HG02588 (cell line): ENCODE results near the gene ADAM17.

Experiments used
- ATAC-seq: cut with Tn5 transposase; IDR thresholded peaks from one replicate; pipeline ENCODE4 v1.9.1; 2021; ENCODE audit warnings: mild to moderate bottlenecking, moderate library complexity; ENCODE audit not compliant: unreplicated experiment

ADAM17 gene

GRCh38 chr2:9474361-9475057, 81.1 kb downstream of the ADAM17 start, which contains the start of gene IAH1:
Gene IAH1, plus strand, starts transcription at chr2:9474551. Its CDS starts 16 bp downstream, at chr2:9474567.
- ATAC-seq = peak; percentile 77

- ATAC-seq = peak; percentile 30
Measured at GRCh38 chr2:9473985-9474360, 81.7 kb downstream of the ADAM17 start.

DNA sequence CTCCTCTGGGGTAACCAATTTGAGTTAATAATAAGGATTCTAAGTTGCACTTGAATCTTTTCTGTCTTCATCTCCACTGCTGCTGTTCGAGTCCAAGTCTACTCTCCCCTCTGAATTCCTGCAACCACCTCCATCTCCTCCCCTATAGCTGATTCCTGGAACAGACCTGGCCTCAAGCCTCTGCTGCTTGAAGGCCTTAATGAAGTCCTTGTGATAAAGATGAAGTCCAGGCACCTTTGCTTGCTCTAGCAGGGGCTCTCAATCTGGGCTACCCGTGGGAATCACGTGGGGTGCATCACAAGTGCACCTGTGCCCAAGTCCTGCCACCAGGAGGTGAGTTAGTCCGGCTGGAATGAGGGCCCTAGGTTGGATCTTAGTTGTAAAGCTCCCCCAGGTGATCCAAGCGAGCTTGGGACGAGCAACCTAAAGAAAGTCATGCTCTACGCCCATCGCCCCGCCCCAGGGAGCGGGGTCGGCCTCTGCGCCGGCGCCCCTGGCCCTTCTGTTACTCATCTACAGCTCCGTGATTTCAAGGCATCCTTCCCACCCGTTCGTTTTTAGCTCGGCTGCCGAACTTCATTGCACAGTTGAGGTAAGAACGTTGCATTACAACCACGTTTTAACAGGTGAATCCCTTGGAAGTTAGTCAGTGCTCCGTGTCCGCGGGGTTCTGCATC, 82.2 kb downstream of the ADAM17 start:
- ATAC-seq = no peak

- ATAC-seq = no peak
Measured at GRCh38 chr2:9472511-9472910, 83.1 kb downstream of the ADAM17 start.

DNA sequence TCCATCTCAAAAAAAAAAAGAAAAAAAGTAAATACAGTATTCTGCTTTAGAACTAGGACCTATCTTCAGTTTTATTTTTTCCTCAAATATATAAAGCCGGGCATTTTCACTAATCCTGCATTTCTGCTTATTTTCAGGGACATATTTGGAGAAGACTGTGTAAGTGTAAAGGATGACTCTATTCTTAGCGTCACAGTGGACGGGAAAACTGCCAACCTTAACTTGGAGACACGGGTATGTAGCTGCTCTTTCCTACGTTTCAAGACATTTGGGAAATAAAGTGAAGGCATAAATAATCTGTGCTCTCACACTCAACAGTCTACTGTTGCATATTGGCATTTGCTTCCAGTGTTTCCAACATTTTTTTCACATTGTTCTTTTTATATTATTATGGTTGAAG, 84.4 kb downstream of the ADAM17 start:
- ATAC-seq = no peak

- no peak for ATAC-seq
Measured at GRCh38 chr2:9467687-9468086, 87.9 kb downstream of the ADAM17 start.

- no peak for ATAC-seq
Measured at GRCh38 chr2:9466147-9466683, 89.4 kb downstream of the ADAM17 start.

DNA sequence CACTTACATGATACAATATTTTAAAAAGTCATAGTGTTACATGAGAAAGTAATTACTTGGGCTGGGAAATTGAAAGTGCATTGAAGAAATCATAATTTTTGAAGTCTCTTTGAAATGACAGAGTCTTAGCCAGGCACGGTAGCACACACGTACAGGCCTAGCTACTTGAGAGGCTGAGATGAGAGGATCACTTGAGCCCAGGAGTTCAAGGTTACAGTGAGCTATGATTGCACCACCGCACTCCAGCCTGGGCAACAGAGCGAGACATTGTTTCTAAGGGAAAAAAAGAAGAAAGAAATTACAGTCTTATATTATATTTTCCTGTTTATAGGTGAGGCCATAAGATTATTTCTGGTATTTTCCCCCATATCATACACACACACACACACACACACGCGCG, 90.5 kb downstream of the ADAM17 start:
- no peak for ATAC-seq

GRCh38 chr2:9463698-9464034, 92.0 kb downstream of the ADAM17 start:
- no peak for ATAC-seq

DNA sequence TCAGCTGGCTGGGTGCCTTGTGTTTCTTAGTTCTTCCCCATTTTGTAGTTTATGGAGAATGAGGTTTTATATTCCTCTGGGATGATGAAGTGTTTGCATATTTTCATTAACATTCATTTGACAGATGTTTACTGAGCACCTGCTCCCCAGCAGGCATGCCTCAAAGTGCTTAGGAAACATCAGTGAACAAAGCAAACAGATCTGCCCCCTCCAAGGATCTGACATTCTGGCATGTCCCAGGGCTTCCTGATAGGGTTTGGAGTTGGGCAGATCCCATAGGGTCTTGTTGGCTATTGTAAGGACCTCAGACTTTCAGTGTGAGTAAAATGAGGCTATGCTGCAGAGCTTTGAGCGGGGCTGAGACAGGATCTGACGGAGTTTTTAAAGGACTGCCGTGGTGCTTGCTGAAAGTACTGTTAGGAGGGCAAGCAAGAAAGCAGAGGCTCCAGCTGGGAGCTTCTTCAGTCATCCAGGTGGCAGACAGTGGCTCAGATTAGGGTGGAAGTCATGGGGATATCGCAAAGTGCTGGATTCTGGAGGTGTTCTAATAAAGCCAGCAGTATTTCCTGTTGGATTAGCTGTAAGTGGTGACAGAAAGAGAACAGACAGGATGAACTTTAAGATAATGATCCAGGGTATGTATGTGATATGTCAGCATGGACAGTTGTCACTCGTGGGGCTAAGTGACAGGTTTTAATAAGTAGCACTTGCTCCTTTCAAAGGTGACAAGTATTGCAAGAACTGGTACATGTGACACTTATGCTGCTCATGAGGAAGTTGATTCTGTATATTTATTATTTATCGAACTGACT, 92.5 kb downstream of the ADAM17 start:
- ATAC-seq = no peak

DNA sequence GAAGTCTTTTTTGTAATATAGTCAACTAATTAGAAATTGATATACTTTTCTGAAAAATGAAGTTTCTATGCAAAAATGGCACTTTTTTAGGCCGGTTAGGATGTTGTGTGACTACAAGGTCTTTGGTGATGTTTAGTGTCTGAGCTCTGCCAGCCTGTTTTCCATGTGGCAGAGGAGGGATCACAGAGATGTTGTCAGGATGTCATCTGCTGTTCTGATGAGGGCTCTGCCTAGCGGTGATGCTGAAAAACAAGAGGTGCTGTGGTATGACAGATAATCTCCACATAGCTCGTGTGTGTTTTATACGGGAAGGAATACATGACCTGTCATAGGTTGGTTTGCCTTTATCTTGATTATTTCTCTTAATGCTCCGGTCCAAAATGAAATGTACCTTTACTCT, 93.3 kb downstream of the ADAM17 start:
- no peak for ATAC-seq

- ATAC-seq = no peak
Measured at GRCh38 chr2:9461079-9461478, 94.6 kb downstream of the ADAM17 start.

DNA sequence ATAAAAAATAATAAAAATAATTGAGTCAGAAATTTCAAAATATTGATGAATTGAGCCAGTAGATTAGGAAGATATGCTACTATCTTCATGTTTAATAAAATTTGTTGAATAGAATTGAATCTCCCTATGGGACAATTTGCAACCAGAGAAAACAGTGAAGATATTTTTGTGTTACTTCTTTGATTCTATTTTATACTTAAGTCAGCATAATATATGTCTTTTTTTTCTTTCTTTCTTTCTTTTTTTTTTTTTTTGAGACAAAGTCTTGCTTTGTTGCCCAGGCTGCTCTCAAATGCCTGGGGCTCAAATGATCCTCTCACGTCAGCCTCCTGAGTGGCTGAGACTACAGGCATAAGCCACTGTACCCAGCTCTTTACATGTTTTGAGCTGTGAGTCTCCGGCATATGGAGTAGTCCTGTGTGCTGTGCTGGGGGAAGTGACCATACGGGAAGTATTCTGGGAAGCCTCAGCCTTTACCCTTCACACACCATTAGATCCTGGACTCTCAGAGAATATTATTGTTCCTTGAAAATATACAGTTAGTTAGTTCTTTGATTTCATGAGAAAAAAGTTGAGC, 95.1 kb downstream of the ADAM17 start:
- no peak for ATAC-seq

DNA sequence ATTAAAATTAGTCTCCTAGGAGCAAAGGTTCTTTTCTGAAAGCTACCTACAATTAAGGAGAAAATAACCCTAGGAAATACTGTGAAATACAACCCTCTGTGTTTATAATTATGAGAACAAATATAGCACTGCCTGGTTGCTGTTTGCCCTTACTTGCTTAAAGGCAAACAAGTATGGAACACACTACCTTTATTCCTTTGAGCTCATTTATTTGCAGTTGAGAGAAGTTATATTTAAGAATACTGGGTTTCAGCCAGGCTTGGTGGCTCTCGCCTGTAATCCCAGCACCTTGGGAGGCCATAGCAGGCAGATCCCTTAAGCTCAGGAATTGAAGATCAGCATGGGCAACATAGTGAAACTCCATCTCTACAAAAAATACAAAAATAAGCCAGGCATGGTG, 104.4 kb downstream of the ADAM17 start:
- no peak for ATAC-seq

DNA sequence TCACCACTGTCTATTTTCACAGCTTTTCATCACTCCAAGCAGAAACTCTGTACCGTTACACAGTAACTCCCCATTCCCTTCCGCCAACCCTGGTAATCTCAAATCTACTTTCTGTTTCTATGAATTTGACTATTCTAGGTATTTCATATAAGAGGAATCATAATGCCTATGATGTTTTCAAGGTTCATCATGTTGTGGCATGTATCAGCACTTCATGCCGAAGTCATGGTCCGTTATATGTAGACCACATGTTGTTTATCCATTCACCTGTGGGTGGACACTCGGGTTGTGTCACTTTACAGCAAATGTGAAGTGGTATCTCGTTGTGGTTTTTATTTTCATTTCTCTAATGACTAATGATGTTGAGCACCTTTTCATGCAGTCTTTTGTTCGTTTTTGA, 110.5 kb downstream of the ADAM17 start:
- no peak for ATAC-seq

GRCh38 chr2:9443526-9443925, 112.1 kb downstream of the ADAM17 start:
- no peak for ATAC-seq

DNA sequence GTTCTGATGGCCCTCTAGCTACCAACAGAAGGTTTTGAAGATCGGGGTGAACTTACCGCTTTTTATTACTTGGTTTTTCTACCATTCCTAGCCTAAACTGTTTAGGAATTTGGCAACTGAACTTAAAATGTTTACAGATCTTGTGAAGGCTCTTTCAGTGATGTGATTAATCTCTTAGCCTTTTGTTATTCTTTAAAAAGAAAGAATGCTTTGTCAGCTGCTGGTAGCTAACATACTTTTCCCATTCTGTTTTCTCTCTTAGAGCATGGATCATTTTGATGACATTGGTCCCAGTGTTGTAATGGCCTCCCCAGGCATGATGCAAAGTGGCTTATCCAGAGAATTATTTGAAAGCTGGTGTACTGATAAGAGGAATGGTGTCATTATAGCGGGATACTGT, 114.1 kb downstream of the ADAM17 start:
- ATAC-seq = no peak

DNA sequence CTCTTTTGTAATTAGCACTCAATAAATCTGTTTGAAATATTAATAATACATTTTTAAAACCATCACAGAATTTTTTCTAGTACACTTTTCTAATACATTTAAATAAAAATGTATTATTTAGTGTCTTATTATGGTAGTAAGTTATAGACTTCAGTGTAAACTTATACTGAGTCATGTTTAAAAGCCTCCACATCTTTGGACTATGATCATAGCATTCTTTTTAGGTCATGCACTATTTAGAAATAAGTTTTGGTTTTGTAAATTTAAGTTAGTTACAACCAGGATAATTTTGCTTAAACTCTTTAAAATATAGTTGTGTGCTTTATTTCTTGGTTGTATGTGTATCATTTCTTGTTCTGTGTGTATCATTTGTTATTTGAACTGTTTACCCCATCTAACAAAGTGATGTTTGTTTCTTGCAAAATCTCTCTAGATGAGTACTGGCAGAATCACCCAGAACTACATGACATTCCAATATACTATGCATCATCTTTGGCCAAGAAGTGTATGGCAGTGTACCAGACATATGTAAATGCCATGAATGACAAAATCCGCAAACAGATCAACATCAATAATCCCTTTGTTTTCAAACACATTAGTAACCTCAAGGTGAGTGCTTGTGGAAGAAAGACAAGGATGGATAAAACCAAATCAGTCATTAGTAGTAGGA, 115.4 kb downstream of the ADAM17 start:
- ATAC-seq = no peak

- no peak for ATAC-seq
Measured at GRCh38 chr2:9439536-9439935, 116.1 kb downstream of the ADAM17 start.
